Ishikawa (cell line): ENCODE results near the gene CFI.

Experiments
- CREB1 ChIP-seq: IDR thresholded peaks from 2 replicates; pipeline ENCODE4 v1.6.1; 2012; ENCODE audit warnings: low read depth
- EGR1 ChIP-seq: IDR thresholded peaks from 2 replicates; pipeline ENCODE4 v1.6.1; 2012
- EP300 ChIP-seq: IDR thresholded peaks from 2 replicates; pipeline ENCODE4 v1.6.1; 2012; ENCODE audit warnings: borderline replicate concordance
- FOXM1 ChIP-seq: IDR thresholded peaks from 2 replicates; pipeline ENCODE4 v1.6.1; 2012; ENCODE audit warnings: low read depth, borderline replicate concordance
- NFIC ChIP-seq: IDR thresholded peaks from 2 replicates; pipeline ENCODE4 v1.6.1; 2012
- RAD21 ChIP-seq: IDR thresholded peaks from 2 replicates; pipeline ENCODE4 v1.6.1; 2012; ENCODE audit warnings: low read depth
- REST ChIP-seq: IDR thresholded peaks from 2 replicates; pipeline ENCODE4 v1.6.1; 2012; ENCODE audit warnings: low read depth, mild to moderate bottlenecking
- TAF1 ChIP-seq: IDR thresholded peaks from 2 replicates; pipeline ENCODE4 v1.6.1; 2012; ENCODE audit warnings: low read depth, mild to moderate bottlenecking
- TCF12 ChIP-seq: IDR thresholded peaks from 2 replicates; pipeline ENCODE4 v1.6.1; 2012; ENCODE audit warnings: low read depth
- TEAD4 ChIP-seq: IDR thresholded peaks from 2 replicates; pipeline ENCODE4 v1.6.1; 2012
- YY1 ChIP-seq: IDR thresholded peaks from 2 replicates; pipeline ENCODE4 v1.6.1; 2012; ENCODE audit warnings: low read depth
- TF ChIP-seq, protein P1 (sequence below): IDR thresholded peaks from 2 replicates; pipeline ENCODE4 v1.6.1; 2012
- TF ChIP-seq, protein P2 (sequence below): IDR thresholded peaks from 2 replicates; pipeline ENCODE4 v1.6.1; 2012

DNA sequence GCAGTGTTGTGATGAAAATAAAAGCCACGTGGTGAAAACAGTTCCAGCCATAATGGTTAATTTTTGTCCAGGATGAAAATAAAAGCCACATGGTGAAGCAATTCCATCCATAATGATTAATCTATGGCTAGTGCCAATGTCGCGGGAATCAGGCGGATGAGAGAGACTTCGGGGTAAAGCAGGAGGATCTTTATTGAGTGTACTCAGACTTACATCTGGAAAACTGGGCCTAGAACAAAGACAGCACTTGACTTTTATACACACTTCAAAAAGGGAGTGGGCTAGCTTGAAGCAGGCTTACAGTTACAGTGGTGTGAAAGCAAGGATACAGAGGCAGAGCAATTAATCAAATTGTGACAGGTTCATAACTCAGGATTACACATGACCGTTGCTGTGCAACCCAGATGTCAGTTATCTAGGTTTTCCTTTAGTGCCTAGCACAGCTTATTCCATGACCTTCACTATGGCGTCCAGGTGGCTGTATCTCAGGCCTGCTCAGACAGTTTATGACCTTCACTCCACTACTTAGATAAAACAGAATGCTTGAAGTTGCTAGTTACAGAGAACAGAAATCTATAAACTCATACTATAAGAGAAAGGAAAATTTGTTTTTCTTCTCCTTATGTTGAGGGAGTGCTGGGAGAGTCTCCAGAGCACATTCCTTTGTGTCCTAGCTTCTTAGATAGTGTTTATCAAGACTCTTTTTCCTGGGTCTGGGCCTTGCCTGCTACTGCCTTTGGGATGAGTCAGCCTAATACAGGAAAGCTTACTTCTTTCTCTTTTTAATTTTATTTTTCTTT, 66.0 kb downstream of the CFI start:
- TF ChIP-seq RAD21 = no peak
- no peak for TF ChIP-seq FOXM1
- TF ChIP-seq, protein P1, sequence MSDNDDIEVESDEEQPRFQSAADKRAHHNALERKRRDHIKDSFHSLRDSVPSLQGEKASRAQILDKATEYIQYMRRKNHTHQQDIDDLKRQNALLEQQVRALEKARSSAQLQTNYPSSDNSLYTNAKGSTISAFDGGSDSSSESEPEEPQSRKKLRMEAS = no peak
- TF ChIP-seq EGR1 = no peak
- no peak for TF ChIP-seq CREB1
- no peak for TF ChIP-seq TAF1
- no peak for TF ChIP-seq YY1
- no peak for TF ChIP-seq EP300
- no peak for TF ChIP-seq NFIC
- TF ChIP-seq, protein P2, sequence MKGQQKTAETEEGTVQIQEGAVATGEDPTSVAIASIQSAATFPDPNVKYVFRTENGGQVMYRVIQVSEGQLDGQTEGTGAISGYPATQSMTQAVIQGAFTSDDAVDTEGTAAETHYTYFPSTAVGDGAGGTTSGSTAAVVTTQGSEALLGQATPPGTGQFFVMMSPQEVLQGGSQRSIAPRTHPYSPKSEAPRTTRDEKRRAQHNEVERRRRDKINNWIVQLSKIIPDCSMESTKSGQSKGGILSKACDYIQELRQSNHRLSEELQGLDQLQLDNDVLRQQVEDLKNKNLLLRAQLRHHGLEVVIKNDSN = no peak
- no peak for TF ChIP-seq TEAD4
- no peak for TF ChIP-seq REST
- TF ChIP-seq TCF12 = no peak
